HepG2 (cell line): ENCODE results near the gene GARIN1A. TPM values are rescaled to one million over a fixed set of nuclear protein-coding genes. Genes with fewer than 3 reads are reported as not detected.

Source experiments
- ATAC-seq: fragments of 200-7000 bp; cut with Tn5 transposase; 3 replicates; pipeline ENCODE4 v1.9.1; 2020; ENCODE audit warnings: mild to moderate bottlenecking, moderate library complexity
- BruUV-seq: library from RNA; stranded (reverse); fragments of 400-500 nt; replicated peaks from 2 replicates; lab custom pipeline; 2021; lab: Mats Ljungman, UMichigan
- CTCF ChIA-PET: fragments of 300-600 bp; formaldehyde crosslinking; extraction: SDS; loops from one replicate; lab custom pipeline; 2021; ENCODE audit warnings: low total read pairs, inconsistent platforms, low intra/inter-chr PET ratio; lab: Yijun Ruan, JAX
- POLR2A ChIA-PET: fragments of 350-600 bp; sonication (Branson Sonifier 250); formaldehyde crosslinking; loops from one replicate; lab custom pipeline; 2020; ENCODE audit warnings: antibody characterized with exemption, inconsistent platforms; lab: Yijun Ruan, JAX
- DNase-seq: peaks from one replicate; pipeline ENCODE4 v3.0.0-alpha.2; 2015; ENCODE audit warnings: low spot score
- FAIRE-seq: peaks from 3 replicates; lab custom pipeline; 2011; peaks lifted over from hg19 to GRCh38; lab: Jason Lieb, UNC
- H2AFZ ChIP-seq: one replicate; pipeline ENCODE4 v1.6.1; 2011; ENCODE audit warnings: low read length, inconsistent platforms
- H3K27ac ChIP-seq: fragments of 300-600 bp; 3 replicates; pipeline ENCODE4 v1.8.0; 2011; ENCODE audit warnings: mixed run types, mild to moderate bottlenecking, mixed read lengths, low read length, inconsistent platforms; ENCODE audit not compliant: insufficient read depth; ENCODE audit errors: extremely low read length
- H3K27me3 ChIP-seq, 2 experiments: fragments of 200-600 bp in 1 of 2; 2 replicates in 1 of 2; 3 replicates in 1 of 2; pipeline versions ENCODE4 v1.6.0 to v1.8.0; 2011; ENCODE audit warnings: low read length in 2 of 2, mild to moderate bottlenecking in 2 of 2, moderate library complexity in 2 of 2, inconsistent platforms in 1 of 2; ENCODE audit not compliant: insufficient read depth in 2 of 2, control insufficient read depth in 1 of 2
- H3K36me3 ChIP-seq, 2 experiments: fragments of 200-600 bp in 1 of 2; replicated peaks in 1 of 2; 2 replicates in 1 of 2; 3 replicates in 1 of 2; pipeline versions ENCODE4 v1.5.1 to v1.8.0; 2011; ENCODE audit warnings: low read length in 2 of 2, inconsistent platforms in 1 of 2; ENCODE audit not compliant: insufficient read depth in 2 of 2, control insufficient read depth in 1 of 2
- H3K4me1 ChIP-seq: 2 replicates; pipeline ENCODE4 v1.5.1; 2012; ENCODE audit warnings: low read length, inconsistent platforms; ENCODE audit not compliant: insufficient read depth
- H3K4me2 ChIP-seq: 2 replicates; pipeline ENCODE4 v1.6.0; 2011; ENCODE audit warnings: low read depth, low read length, inconsistent platforms
- H3K4me3 ChIP-seq, 3 experiments: fragments of 200-600 bp in 1 of 3; sonication (generic), shearing (Covaris generic) in 1 of 3; replicated peaks in 1 of 3; 2 replicates each; pipeline ENCODE4 v1.5.1; 2011 to 2016; ENCODE audit warnings: low read length in 3 of 3, inconsistent platforms in 2 of 3, low read depth in 2 of 3, mild to moderate bottlenecking in 2 of 3, control low read depth in 1 of 3, mixed read lengths in 1 of 3; ENCODE audit not compliant: insufficient read depth in 1 of 3
- H3K79me2 ChIP-seq: one replicate; pipeline ENCODE4 v1.6.1; 2011; ENCODE audit warnings: low read length, inconsistent platforms; ENCODE audit not compliant: insufficient read depth
- H3K9ac ChIP-seq: 2 replicates; pipeline ENCODE4 v1.6.0; 2011; ENCODE audit warnings: mild to moderate bottlenecking, low read depth, low read length, inconsistent platforms; ENCODE audit not compliant: insufficient read depth
- H3K9me3 ChIP-seq: 2 replicates; pipeline ENCODE4 v1.5.1; 2012; ENCODE audit warnings: mild to moderate bottlenecking, low read length
- H4K20me1 ChIP-seq: 2 replicates; pipeline ENCODE4 v1.6.0; 2011; ENCODE audit warnings: inconsistent platforms, mild to moderate bottlenecking, low read length, moderate library complexity; ENCODE audit not compliant: insufficient read depth
- ADNP ChIP-seq: sonication (generic); formaldehyde crosslinking; IDR thresholded peaks from 2 replicates; pipeline ENCODE4 v1.4.0; 2020; ENCODE audit warnings: missing genetic modification reagents
- AHR ChIP-seq: IDR thresholded peaks from 2 replicates; pipeline ENCODE4 v1.6.1; 2018; ENCODE audit warnings: missing genetic modification reagents, missing compliant biosample characterization
- CSRNP1 ChIP-seq: sonication (generic); formaldehyde crosslinking; IDR thresholded peaks from 2 replicates; pipeline ENCODE4 v1.8.1; 2023; ENCODE audit warnings: mild to moderate bottlenecking, missing genetic modification reagents
- ELF3 ChIP-seq: IDR thresholded peaks from 2 replicates; pipeline ENCODE4 v1.6.1; 2016; ENCODE audit warnings: missing genetic modification reagents, missing compliant biosample characterization
- EP300 ChIP-seq, 3 experiments: sonication (generic) in 1 of 3; formaldehyde crosslinking in 1 of 3; IDR thresholded peaks; 2 replicates each; pipeline versions ENCODE4 v1.5.1 to v1.6.1; 2011 to 2020; ENCODE audit warnings: low read depth in 2 of 3, low read length in 2 of 3, borderline replicate concordance in 1 of 3, improper control_type of control experiment in 1 of 3, mild to moderate bottlenecking in 1 of 3, missing genetic modification reagents in 1 of 3, moderate library complexity in 1 of 3
- FOXO4 ChIP-seq: sonication (generic); formaldehyde crosslinking; conservative IDR thresholded peaks from 2 replicates; pipeline ENCODE4 v1.8.1; 2023; ENCODE audit warnings: missing genetic modification reagents
- SMARCE1 ChIP-seq: fragments of 450-650 bp; IDR thresholded peaks from 2 replicates; pipeline ENCODE4 v1.6.1; 2017; ENCODE audit warnings: borderline replicate concordance
- TGIF2 ChIP-seq: IDR thresholded peaks from 2 replicates; pipeline ENCODE4 v1.6.1; 2016; ENCODE audit warnings: control low read depth, missing compliant biosample characterization
- ZNF460 ChIP-seq: sonication (generic); formaldehyde crosslinking; IDR thresholded peaks from 2 replicates; pipeline ENCODE4 v1.5.1; 2020; ENCODE audit warnings: missing genetic modification reagents, mild to moderate bottlenecking, borderline replicate concordance
- ZNF512 ChIP-seq: sonication (generic); formaldehyde crosslinking; IDR thresholded peaks from 2 replicates; pipeline ENCODE4 v1.4.0; 2020; ENCODE audit warnings: mild to moderate bottlenecking, missing genetic modification reagents
- WGBS: methylation state at CpG from one replicate; pipeline ENCODE4 v1.1.6; 2017; ENCODE audit warnings: low lambda C conversion rate; 5-methylcytosine and 5-hydroxymethylcytosine counted together
- in situ Hi-C: cut with HindIII; loops from 2 replicates; pipeline ENCODE4 v1.10.0; 2017; ENCODE audit warnings: low pct_unique_long_range_greater_than_20kb; ENCODE audit not compliant: extremely low pct_ligation_motif_present
- intact Hi-C: fragments of 100-400 bp; cut with micrococcal nuclease; formaldehyde crosslinking; loops from one replicate; pipeline ENCODE4 v1.10.0; 2022; ENCODE audit not compliant: unreplicated experiment
- polyA plus RNA-seq, 8 experiments: library from polyadenylated mRNA; depleted of rRNA in 3 of 8; stranded (reverse) in 7 of 8; unstranded in 1 of 8; fragments of >200 nt; fragmentation: Illumina TruSeq in 4 of 8; extraction: Trizol in 4 of 8; gene quantifications; 2 replicates each; pipeline versions ENCODE4 v1.2.1 to v1.2.3, GENCODE V29; 2011 to 2016; ENCODE audit warnings: low read depth in 4 of 8, missing spikeins in 1 of 8, mixed read lengths in 1 of 8; ENCODE audit not compliant: insufficient read depth in 1 of 8
- total RNA-seq, 5 experiments: library from RNA; depleted of rRNA; stranded (reverse); fragments of >200 nt; fragmentation: Illumina TruSeq; extraction: Trizol; gene quantifications; 2 replicates each; pipeline ENCODE4 v1.2.3, GENCODE V29; 2016; ENCODE audit warnings: low read depth in 1 of 5
- TF ChIP-seq, protein P1 (sequence below): IDR thresholded peaks from 2 replicates; pipeline ENCODE4 v1.6.1; 2012; ENCODE audit warnings: low read depth, low read length, improper control_type of control experiment

The GARIN1A gene
- total and polyA plus RNA-seq, 2 of the 13 experiments (the other 11 are each of a cell fraction or from before 2014, with no cell fraction given), result 0.12 TPM; not detected in 1

DNA sequence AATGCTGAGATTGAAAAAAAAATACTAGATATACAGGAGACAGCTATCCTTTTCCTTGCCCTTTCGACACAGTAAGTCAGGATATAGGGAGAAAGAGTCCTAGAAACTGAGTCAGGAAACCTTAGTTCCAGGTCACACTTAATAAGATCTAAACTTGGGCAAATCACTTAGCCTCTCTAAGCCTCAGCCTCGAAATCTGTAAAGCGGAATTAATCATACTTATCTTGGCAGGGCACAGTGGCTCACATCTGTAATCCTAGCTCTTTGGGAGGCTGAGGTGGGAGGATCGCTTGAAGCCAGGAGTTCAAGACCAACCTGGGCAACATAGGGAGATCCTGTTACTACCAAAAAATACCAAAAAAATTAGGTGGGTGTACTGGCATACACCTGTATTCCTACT is 4.6 kb downstream of the GARIN1A start:
- ChIA-PET POLR2A (no interaction called here), CTCF (no interaction called here)
- Histone ChIP-seq H3K27me3 (no peaks in the 10 kb centered on the region; a peak in 1 of 5 replicates), H3K36me3 (no peaks in the 10 kb centered on the region), H3K9me3 (no peaks in the 10 kb centered on the region), H3K4me2 (no peak overlapping the region), H3K27ac (no peak overlapping the region), H3K9ac (no peak overlapping the region), H3K4me1 (peaks cover 6% of the 10 kb centered on the region), H3K4me3 (no peak overlapping the region), H2AFZ (no peak overlapping the region), H3K79me2 (no peaks in the 10 kb centered on the region), H4K20me1 (no peaks in the 10 kb centered on the region)
- intact Hi-C loops (no loop called here), in situ Hi-C loops (no loop called here)
- no peak for FAIRE-seq
- no peak for ATAC-seq
- TF ChIP-seq CSRNP1 (CRISPR knock-in tag), result no peak
- TF ChIP-seq, protein P1, sequence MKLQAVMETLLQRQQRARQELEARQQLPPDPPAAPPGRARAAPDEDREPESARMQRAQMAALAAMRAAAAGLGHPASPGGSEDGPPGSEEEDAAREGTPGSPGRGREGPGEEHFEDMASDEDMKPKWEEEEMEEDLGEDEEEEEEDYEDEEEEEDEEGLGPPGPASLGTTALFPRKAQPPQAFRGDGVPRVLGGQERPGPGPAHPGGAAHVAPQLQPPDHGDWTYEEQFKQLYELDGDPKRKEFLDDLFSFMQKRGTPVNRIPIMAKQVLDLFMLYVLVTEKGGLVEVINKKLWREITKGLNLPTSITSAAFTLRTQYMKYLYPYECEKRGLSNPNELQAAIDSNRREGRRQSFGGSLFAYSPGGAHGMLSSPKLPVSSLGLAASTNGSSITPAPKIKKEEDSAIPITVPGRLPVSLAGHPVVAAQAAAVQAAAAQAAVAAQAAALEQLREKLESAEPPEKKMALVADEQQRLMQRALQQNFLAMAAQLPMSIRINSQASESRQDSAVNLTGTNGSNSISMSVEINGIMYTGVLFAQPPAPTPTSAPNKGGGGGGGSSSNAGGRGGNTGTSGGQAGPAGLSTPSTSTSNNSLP, result no peak
- TF ChIP-seq EP300 (IDR thresholded peaks at IDR 0.05; ENCODE audit: low read depth in 2 of 2, low read length in 2 of 2), result no peak
- no peak for TF ChIP-seq EP300 (CRISPR knock-in tag; IDR thresholded peaks at IDR 0.05; ENCODE audit: borderline replicate concordance)
- no peak for TF ChIP-seq SMARCE1
- TF ChIP-seq TGIF2, result no peak
- TF ChIP-seq AHR (CRISPR knock-in tag), result no peak
- TF ChIP-seq ELF3, result no peak
- no peak for TF ChIP-seq ADNP (CRISPR knock-in tag)
- TF ChIP-seq ZNF460 (CRISPR knock-in tag), result no peak
- no peak for TF ChIP-seq FOXO4 (CRISPR knock-in tag)
- no peak for TF ChIP-seq ZNF512 (CRISPR knock-in tag)
- WGBS, result 31% methylated on average over 4 of the region's 4 CpGs
- no peak for DNase-seq
- no TSS peak for BruUV-seq
